Kidney (tissue), 14 donors: ENCODE data around the gene ENDOG. TPM values are rescaled to one million over a fixed set of nuclear protein-coding genes. Genes with fewer than 3 reads are reported as not detected.

Source experiments
- DNase-seq, 5 donors: peaks; one replicate each; pipeline ENCODE4 v3.0.0-alpha.2; 2013 to 2020
- FAIRE-seq: peaks from 2 replicates; lab custom pipeline; 2012; peaks lifted over from hg19 to GRCh38; lab: Jason Lieb, UNC
- H3K27ac ChIP-seq, 2 donors: one replicate each; pipeline ENCODE4 v1.7.0; 2013; ENCODE audit warnings: low read depth in 2 of 2, low read length in 2 of 2, inconsistent platforms in 1 of 2
- H3K27me3 ChIP-seq: one replicate; pipeline ENCODE4 v1.7.1; 2013; ENCODE audit warnings: low read length, inconsistent platforms; ENCODE audit not compliant: control insufficient read depth, insufficient read depth
- H3K36me3 ChIP-seq, 3 donors: one replicate each; pipeline versions ENCODE4 v1.7.0 to v1.7.1; 2013; ENCODE audit warnings: low read length in 3 of 3, control low read depth in 1 of 3, inconsistent platforms in 1 of 3; ENCODE audit not compliant: insufficient read depth in 3 of 3, control insufficient read depth in 2 of 3
- H3K4me1 ChIP-seq, 3 donors: one replicate each; pipeline versions ENCODE4 v1.7.0 to v1.7.1; 2013; ENCODE audit warnings: low read length in 3 of 3, inconsistent platforms in 1 of 3, low read depth in 1 of 3; ENCODE audit not compliant: control insufficient read depth in 2 of 3, insufficient read depth in 2 of 3
- H3K4me3 ChIP-seq, 3 donors: one replicate each; pipeline versions ENCODE4 v1.7.0 to v1.8.1; 2013; ENCODE audit warnings: low read length in 3 of 3, control low read depth in 1 of 3, inconsistent platforms in 1 of 3
- H3K9ac ChIP-seq, 3 donors: one replicate each; pipeline versions ENCODE4 v1.7.0 to v1.7.1; 2013; ENCODE audit warnings: low read length in 3 of 3, control low read depth in 1 of 3, inconsistent platforms in 1 of 3
- H3K9me3 ChIP-seq, 3 donors: one replicate each; pipeline versions ENCODE4 v1.7.0 to v1.7.1; 2013; ENCODE audit warnings: low read length in 3 of 3, control low read depth in 1 of 3, inconsistent platforms in 1 of 3; ENCODE audit not compliant: control insufficient read depth in 2 of 3, insufficient read depth in 1 of 3
- intact Hi-C: fragments of 100-400 bp; cut with DNase I; formaldehyde crosslinking; loops from one replicate; pipeline ENCODE4 v1.11.1; 2022
- polyA plus RNA-seq: library from polyadenylated mRNA; stranded (reverse); fragments of 350-450 nt; fragmentation: Illumina TruSeq; extraction: RNeasy Lipid Tissue Mini Kit (QIAGEN cat#74804); gene quantifications from one replicate; pipeline ENCODE4 v1.2.3, GENCODE V29; 2014; ENCODE audit warnings: low read depth, low replicate concordance; ENCODE audit not compliant: insufficient read depth
- total RNA-seq: library from RNA; stranded (reverse); fragmentation: NEBNext Ultra II Directional; extraction: Animal tissue kit (Norgen Biotek cat#: 25700); gene quantifications from one replicate; pipeline ENCODE4 v1.2.1, GENCODE V29; 2021
- TF ChIP-seq, protein P1 (sequence below): IDR thresholded peaks from 3 replicates; pipeline ENCODE4 v1.5.1; 2012; ENCODE audit warnings: mild to moderate bottlenecking, moderate library complexity, borderline replicate concordance; ENCODE audit not compliant: insufficient read depth; ENCODE audit errors: extremely low read depth
- donor health status: control.
- donor health status: control.
- donor health status: control.
- donor health status: control.
- donor health status: control.
- donor health status: DM: yes; HTN: yes; CAD: no.
- donor health status: Normal renal cell carcinoma (clear cell type).

ENDOG gene
- total and polyA plus RNA-seq, 2 donors from 2014 or later, result 20.6 to 59.9 TPM

DNA sequence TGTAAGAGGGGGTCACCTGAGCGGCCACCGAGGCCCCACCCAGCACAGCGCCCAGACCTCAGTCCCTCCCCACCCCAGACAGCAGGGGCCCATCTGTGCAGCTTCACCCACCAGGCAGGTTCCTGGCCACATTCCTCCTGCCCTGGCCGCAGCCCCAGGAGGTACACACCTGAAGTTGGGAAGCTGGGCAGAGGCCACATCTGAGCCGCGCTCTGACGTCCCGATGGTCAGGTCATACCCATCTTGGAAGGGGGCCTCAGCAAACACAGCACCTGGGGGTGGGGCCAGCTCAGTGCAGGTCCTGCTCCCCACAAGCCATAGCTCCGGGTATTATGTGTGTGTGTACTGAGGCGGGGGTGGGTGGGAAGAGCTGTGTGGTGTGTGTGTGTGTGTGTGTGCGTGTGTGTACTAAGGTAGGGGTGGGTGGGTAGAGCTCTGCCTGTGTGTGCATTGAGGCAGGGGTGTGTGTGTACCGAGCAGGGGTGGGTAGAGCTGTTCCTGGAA lies 5.7 kb downstream of the ENDOG start:
- no peak overlapping the region for H3K4me3 ChIP-seq
- no peak for DNase-seq
- no peak for FAIRE-seq
- H3K9ac ChIP-seq, result no peak overlapping the region
- H3K36me3 ChIP-seq, result peaks cover 0 to 36% (median 10%) of the 10 kb centered on the region in 3 donors
- H3K27me3 ChIP-seq, result no peaks in the 10 kb centered on the region
- no peak overlapping the region for H3K27ac ChIP-seq
- TF ChIP-seq, protein P1, sequence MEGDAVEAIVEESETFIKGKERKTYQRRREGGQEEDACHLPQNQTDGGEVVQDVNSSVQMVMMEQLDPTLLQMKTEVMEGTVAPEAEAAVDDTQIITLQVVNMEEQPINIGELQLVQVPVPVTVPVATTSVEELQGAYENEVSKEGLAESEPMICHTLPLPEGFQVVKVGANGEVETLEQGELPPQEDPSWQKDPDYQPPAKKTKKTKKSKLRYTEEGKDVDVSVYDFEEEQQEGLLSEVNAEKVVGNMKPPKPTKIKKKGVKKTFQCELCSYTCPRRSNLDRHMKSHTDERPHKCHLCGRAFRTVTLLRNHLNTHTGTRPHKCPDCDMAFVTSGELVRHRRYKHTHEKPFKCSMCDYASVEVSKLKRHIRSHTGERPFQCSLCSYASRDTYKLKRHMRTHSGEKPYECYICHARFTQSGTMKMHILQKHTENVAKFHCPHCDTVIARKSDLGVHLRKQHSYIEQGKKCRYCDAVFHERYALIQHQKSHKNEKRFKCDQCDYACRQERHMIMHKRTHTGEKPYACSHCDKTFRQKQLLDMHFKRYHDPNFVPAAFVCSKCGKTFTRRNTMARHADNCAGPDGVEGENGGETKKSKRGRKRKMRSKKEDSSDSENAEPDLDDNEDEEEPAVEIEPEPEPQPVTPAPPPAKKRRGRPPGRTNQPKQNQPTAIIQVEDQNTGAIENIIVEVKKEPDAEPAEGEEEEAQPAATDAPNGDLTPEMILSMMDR, result no peak
- no peaks in the 10 kb centered on the region for H3K9me3 ChIP-seq
- intact Hi-C loops, result no loop called here
- H3K4me1 ChIP-seq, result peaks cover 0 to 15% (median 9%) of the 10 kb centered on the region in 3 donors

DNA sequence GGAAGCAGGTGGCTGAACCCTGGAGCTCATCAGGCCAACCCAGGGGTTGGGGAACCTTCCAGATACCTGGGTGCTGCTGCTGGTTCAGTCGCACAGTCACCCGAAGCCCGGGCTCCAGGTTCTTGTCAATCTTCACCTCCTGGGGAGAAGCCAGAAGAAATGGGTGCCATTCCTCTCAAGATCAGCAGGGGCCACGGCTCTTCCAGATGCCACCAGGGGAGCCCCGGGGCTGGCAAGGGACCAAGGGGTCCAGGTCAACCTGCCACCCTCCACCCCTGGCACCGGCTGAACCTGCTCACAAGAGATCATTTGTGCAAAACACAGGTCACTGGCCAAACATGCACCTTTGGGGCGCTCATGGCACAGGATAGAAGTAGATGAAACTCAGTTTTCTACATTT lies 6.6 kb downstream of the ENDOG start:
- H3K9ac ChIP-seq, result no peak overlapping the region
- no peaks in the 10 kb centered on the region for H3K9me3 ChIP-seq
- H3K27me3 ChIP-seq, result no peaks in the 10 kb centered on the region
- TF ChIP-seq, protein P1, result no peak
- no peak overlapping the region for H3K4me3 ChIP-seq
- FAIRE-seq, result no peak
- intact Hi-C loops, result no loop called here
- peaks cover 0 to 36% (median 10%) of the 10 kb centered on the region in 3 donors for H3K36me3 ChIP-seq
- no peak overlapping the region for H3K27ac ChIP-seq
- H3K4me1 ChIP-seq, result peaks cover 0 to 9% (median 7%) of the 10 kb centered on the region in 3 donors
- DNase-seq, result no peak

- H3K27ac ChIP-seq, result no peak overlapping the region
- H3K36me3 ChIP-seq, result peaks cover 0 to 36% (median 10%) of the 10 kb centered on the region in 3 donors
- no peaks in the 10 kb centered on the region for H3K9me3 ChIP-seq
- intact Hi-C loops, result no loop called here
- H3K9ac ChIP-seq, result no peak overlapping the region
- peaks cover 0 to 7% (median 6%) of the 10 kb centered on the region in 3 donors for H3K4me1 ChIP-seq
- no peak overlapping the region for H3K4me3 ChIP-seq
- TF ChIP-seq, protein P1, result no peak
- H3K27me3 ChIP-seq, result no peaks in the 10 kb centered on the region
- DNase-seq (no peak), FAIRE-seq (no peak)
These were observed 7.8 kb downstream of the ENDOG start for GRCh38 chr9:128825923-128826700.
